WERI-Rb-1 (cell line): ENCODE results near the gene TRAPPC11.

Experiments used
- DNase-seq: peaks from one replicate; pipeline ENCODE4 v3.0.0-alpha.2; 2020
- H3K27ac ChIP-seq: fragments of 250-450 bp; sonication (Bioruptor Pico); 2 replicates; pipeline ENCODE4 v1.5.1; 2020; ENCODE audit warnings: mild to moderate bottlenecking, moderate library complexity
- H3K27me3 ChIP-seq: fragments of 250-450 bp; sonication (Bioruptor Pico); 2 replicates; pipeline ENCODE4 v1.5.1; 2021; ENCODE audit warnings: mild to moderate bottlenecking, low read depth, moderate library complexity; ENCODE audit not compliant: insufficient read depth, severe bottlenecking
- H3K36me3 ChIP-seq: fragments of 250-450 bp; sonication (Bioruptor Pico); 2 replicates; pipeline ENCODE4 v1.5.1; 2020; ENCODE audit warnings: mild to moderate bottlenecking, moderate library complexity
- H3K4me3 ChIP-seq: 2 replicates; pipeline ENCODE4 v1.5.1; 2011; ENCODE audit warnings: low read depth, mild to moderate bottlenecking, control low read depth, low read length
- H3K9me3 ChIP-seq: fragments of 250-450 bp; sonication (Bioruptor Pico); 2 replicates; pipeline ENCODE4 v1.5.1; 2021; ENCODE audit warnings: mild to moderate bottlenecking, moderate library complexity; ENCODE audit not compliant: severe bottlenecking
- TF ChIP-seq, protein P1 (sequence below): IDR thresholded peaks from 2 replicates; pipeline ENCODE4 v1.5.1; 2011; ENCODE audit warnings: low read depth, mild to moderate bottlenecking, control low read depth, inconsistent platforms, low read length

Gene TRAPPC11

DNA sequence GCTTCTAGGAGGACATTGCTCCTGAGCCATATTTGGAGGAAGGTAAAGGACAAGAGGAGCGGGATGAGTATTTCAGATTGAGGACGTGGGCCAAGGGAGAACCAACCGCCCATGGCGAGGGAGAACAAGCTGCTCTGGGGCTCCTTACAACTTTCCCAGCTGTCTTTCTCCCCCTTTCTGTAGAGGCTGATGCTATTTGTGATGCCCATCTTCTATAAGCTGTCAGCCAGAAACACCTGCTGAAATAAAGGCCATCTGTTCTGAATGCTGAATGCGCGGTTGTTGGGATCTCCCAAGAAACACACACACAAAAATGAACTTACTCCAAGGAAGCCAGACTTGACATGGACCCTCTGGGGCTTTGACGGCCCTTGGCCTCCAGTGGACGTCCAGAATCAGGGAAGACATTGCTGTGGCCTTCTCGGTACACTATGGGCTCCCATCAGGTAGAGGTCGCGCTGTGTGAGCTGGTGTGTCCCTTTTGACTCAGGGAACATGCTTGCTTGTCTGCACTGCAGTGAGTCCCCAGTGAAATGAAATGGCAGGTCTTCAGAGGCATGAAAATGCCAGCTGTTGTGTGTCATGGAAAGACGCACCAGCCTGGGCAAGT, 31.0 kb upstream of the TRAPPC11 start:
- TF ChIP-seq, protein P1, sequence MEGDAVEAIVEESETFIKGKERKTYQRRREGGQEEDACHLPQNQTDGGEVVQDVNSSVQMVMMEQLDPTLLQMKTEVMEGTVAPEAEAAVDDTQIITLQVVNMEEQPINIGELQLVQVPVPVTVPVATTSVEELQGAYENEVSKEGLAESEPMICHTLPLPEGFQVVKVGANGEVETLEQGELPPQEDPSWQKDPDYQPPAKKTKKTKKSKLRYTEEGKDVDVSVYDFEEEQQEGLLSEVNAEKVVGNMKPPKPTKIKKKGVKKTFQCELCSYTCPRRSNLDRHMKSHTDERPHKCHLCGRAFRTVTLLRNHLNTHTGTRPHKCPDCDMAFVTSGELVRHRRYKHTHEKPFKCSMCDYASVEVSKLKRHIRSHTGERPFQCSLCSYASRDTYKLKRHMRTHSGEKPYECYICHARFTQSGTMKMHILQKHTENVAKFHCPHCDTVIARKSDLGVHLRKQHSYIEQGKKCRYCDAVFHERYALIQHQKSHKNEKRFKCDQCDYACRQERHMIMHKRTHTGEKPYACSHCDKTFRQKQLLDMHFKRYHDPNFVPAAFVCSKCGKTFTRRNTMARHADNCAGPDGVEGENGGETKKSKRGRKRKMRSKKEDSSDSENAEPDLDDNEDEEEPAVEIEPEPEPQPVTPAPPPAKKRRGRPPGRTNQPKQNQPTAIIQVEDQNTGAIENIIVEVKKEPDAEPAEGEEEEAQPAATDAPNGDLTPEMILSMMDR = no peak
- DNase-seq = no peak
- no peaks in the 10 kb centered on the region for H3K9me3 ChIP-seq

DNA sequence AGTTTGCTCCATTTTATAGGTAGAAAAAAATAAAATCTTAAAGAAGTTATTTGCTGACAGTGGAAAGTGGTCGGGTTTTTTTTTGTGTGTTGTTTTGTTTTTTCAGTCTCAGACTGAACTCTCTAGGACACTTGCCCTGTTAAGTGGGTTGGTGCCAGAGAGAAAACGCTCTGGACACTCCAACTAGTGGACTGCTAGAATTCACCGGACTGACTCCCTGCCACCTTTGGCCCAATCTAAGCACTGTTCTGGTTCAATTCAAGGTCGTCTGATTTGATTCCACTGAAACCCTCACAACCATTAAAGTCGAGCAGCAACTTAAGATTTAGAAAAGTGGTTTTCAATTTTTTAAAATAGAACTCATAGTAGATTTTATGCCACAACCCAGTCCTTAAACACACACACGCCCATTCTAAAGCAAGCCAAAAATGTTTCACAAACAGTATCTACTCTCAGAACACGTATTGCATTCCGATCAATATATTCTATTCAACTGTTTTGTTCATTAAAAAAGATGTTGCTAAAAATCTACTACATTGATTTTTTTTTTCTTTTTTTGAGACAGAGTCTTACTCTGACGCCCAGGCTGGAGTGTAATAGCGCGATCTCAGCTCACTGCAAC, 27.4 kb upstream of the TRAPPC11 start:
- no peaks in the 10 kb centered on the region for H3K9me3 ChIP-seq
- H3K4me3 ChIP-seq = no peak overlapping the region
- H3K36me3 ChIP-seq = no peaks in the 10 kb centered on the region
- H3K27me3 ChIP-seq = no peaks in the 10 kb centered on the region
- TF ChIP-seq, protein P1 = no peak
- no peak overlapping the region for H3K27ac ChIP-seq
- no peak for DNase-seq

More for the DNA sequence above, 31.0 kb upstream of the TRAPPC11 start:
- no peaks in the 10 kb centered on the region for H3K36me3 ChIP-seq
- no peak overlapping the region for H3K27ac ChIP-seq
- no peak overlapping the region for H3K4me3 ChIP-seq
- no peaks in the 10 kb centered on the region for H3K27me3 ChIP-seq

DNA sequence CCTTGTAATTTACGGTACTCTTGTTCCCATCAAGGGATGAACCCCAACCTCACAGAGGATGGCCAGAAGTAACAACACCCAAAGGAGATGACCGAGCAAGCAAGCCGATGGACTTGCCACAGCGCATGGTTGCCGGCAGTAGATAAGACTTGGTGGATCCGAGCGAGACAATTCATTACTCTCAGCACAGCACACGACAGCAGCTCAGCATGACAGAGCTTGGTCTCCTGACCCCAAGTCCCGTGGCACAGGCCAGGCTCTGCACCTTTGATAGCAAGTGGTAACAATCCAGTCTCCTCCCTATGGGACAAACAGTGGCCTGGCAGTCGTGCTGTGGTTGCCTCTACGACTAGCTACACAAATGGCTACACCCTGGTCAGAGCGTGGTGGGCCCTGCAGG, 26.4 kb upstream of the TRAPPC11 start:
- H3K27me3 ChIP-seq = no peaks in the 10 kb centered on the region
- DNase-seq = no peak
- H3K4me3 ChIP-seq = no peak overlapping the region
- H3K27ac ChIP-seq = no peak overlapping the region
- no peaks in the 10 kb centered on the region for H3K36me3 ChIP-seq
- H3K9me3 ChIP-seq = no peaks in the 10 kb centered on the region
- TF ChIP-seq, protein P1 = no peak

DNA sequence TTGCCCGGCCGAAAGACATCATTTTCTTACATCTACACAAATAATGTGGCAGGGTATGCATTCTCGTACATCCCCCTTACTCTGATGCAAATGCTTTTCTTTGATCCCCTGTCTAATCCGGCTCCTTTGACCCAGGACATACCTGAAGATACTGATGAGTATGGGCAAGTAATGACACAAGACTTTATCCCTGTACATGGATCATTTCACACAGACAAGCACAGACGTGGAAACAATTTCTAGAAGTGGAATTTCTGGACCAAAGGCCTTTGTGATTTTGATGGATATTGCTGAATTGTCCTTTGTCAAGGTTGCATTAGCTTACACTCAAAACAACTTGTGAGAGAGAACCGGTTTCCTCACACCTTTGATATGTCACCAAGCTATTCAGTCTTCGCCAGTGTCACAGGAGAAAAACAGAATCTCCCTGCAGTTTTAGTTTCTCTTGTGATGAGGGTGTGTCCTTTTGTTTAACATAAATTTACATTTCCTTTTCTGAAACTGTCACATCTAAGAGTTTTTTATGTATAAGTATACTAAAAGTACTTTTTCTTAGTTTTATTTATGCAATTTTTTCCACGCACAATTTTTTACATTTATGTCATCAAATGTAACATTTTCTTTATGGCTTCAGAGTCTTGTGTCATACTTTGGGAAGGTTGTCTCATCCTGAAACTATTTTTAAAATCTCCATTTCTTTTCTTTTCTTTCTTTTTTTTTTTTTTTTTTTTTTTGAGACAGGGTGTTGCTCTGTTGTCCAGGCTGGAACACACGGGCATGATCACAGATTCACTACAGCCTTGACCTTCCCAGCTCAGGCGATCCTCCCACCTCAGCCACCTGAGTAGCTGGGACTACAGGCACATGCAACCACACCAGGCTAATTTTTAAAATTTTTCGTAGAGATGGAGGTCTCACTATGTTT, 25.4 kb upstream of the TRAPPC11 start:
- Histone ChIP-seq H3K4me3 (no peak overlapping the region), H3K9me3 (no peaks in the 10 kb centered on the region), H3K36me3 (no peaks in the 10 kb centered on the region), H3K27ac (no peak overlapping the region), H3K27me3 (no peaks in the 10 kb centered on the region)
- DNase-seq = no peak
- TF ChIP-seq, protein P1 = no peak

DNA sequence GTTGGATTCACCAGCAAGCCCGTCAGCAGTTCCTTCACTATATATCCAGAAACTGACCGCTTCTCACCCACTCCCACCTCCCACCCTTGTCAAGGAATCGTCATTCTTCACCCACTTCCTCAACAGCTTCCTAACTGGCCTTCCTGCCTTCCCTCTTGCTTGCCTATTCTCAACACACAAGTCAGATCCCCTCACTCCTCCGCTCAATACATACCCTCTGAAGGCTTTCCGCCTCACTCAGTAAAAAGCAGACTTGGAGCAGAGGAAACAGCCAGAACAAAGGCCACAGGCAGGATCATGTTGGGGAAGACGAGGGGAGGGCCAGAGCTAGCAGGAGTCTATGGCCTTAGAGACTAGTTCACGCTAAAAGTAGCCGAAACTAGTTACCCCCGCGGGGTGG, 23.8 kb upstream of the TRAPPC11 start:
- no peak for DNase-seq
- Histone ChIP-seq H3K27ac (peak overlapping the region; percentile 2; the same call in 1 of the 2 replicates), H3K27me3 (no peaks in the 10 kb centered on the region), H3K36me3 (no peaks in the 10 kb centered on the region), H3K9me3 (no peaks in the 10 kb centered on the region), H3K4me3 (no peak overlapping the region)
- TF ChIP-seq, protein P1 = no peak
